Fibroblast of skin of abdomen (primary cell): Measurements from ENCODE around the gene CTCFL.
A peak's percentile ranks its signal among the peaks of the same experiment; 100 is the strongest.

Source experiments
- DNase-seq: peaks from one replicate; pipeline ENCODE4 v3.0.0-alpha.2; 2013

Gene CTCFL

GRCh38 chr20:57560554-57561355 lies 35.8 kb upstream of the CTCFL start, which contains the start of gene PCK1:
PCK1 (plus strand) TSS chr20:57561110; CDS start chr20:57561412, 302 bp downstream.
- no peak for DNase-seq

DNA sequence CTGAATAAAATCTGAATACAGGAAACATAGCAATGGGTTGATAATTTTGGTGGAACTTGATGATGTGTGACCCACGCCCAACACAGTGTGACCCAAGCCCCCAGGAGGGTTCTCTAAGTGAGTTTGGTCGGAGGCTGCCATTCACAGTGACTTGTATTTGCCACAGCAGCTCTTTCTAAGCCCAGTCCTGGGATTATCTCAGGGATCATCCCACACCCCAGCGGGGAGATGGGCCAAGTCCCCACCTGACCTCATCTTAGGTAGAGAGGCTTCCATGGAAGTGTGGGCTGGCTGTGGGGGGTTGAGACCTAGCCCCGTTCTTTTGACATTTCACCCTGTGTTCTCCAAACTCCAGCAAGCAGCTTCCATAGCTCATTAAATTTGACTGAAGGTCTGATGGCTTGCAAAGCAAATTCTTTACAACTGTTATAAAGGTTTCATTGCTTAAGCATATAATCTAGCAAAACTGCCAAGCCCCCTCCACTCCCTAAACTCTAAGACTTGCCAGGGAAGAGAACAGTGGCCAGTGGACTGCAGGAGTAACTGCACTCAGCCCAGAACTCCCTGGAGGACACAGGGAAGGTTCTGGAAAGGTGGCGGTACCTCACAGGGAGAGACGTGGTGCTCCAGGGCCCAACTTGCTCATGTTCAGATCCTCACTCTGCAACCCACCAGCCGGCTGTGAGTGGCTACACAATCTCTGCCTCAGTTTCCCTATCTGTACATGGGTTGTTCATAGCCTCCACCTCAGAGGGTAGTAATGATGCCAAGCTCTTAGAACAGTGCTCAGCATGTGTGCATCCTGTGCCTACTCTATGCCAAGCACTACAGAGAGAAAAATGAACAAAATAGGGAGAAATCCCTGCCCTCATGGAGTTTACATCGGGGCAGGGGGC lies 35.0 kb upstream of the CTCFL start:
- no peak for DNase-seq

DNA sequence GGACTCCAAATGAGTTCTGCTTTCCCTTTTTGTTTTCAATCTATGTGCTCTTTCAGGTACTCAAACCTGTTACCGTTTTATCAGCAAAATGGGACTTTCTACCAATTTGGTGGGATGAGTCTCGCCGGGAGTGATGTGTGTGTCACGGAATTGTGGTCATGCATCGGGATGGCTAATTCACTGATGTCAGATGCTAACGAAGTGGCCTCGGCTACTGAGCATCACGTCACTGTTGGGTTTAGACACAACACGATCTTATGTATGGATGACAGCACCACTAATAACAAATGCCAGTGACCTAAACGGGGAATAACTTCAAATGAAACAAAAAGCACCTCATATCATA lies 34.3 kb upstream of the CTCFL start:
- no peak for DNase-seq

DNA sequence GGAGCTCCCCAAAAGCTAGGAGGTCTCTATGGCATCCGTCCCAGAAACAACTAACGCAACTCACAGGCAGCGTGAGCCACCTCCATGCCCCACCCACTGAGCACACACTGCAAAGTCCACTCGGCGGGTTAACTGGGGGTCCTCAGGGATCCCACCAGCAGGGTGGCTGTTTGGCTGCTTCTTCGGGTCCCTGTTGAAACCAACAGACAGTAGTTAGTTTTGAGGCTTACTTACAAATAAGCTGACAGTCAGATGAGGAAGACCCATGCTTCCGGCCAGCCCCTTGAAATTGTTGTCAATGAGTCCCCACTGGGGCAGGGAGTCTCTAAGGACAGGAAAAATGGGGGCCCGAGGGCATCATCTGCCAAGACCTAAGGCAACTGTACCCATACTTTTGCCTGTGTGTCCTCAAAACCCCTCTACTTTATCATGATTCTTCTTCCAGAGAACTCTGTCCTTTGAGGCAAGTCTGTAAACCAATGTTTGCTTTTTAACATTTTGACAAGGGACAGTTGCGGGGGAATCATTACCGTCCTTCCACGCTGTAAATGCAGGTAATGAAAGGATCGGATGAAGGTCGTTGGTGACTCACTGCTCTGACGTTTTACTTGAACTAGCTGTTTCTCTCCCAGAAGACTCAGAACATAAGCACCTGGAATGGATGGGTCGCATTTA lies 33.8 kb upstream of the CTCFL start:
- no peak for DNase-seq

DNA sequence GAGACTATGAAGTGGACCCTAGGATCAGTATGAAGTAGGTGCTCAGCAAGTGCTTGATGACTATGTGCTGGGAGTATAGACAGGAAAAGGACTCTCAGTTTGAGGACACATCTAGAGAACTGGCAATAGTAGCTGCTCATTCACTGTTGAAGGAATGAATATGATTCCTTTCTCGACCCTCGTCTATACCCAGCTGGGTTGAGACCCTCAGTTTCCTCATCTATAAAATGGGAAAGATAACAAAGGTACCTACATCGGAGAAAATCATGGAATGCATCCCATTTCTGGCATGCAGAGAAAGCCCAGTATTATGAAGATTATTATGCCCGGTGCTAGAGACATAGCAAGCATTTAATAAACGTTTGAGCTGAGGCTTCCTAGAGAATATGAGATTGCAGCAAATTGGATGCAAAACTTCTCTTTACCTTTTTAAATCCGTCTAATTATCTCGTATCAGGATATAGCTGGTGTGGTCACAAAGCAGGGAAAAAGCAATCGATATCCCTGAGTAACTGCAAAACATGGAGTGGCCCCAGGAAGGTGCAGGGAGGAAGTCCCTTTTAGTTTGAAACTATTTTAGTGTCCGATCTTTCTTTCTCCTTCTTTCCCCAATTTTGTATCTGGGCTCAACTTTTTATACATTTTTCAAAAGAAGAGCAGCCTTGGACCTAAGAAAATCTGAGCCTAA lies 33.1 kb upstream of the CTCFL start:
- no peak for DNase-seq

DNA sequence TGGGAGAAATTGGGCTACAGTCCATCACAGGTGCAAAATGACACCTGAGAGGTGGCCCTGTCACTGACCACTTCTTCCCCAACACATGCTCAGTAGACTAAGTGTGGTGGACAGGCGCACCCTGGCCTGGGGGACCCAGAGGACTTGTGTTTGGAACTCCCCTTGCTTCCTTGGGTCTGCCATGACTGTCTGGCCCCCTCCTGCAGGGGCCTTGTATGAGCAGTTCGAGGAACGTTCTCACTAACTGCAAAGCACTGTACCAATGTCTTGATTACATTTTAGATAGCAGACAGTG lies 32.0 kb upstream of the CTCFL start:
- no peak for DNase-seq

- no peak for DNase-seq
Measured at GRCh38 chr20:57555457-57556184, 30.7 kb upstream of the CTCFL start.

GRCh38 chr20:57553376-57554018 lies 28.6 kb upstream of the CTCFL start:
- no peak for DNase-seq

- DNase-seq = no peak
Measured at GRCh38 chr20:57552471-57552870, 27.5 kb upstream of the CTCFL start.

DNA sequence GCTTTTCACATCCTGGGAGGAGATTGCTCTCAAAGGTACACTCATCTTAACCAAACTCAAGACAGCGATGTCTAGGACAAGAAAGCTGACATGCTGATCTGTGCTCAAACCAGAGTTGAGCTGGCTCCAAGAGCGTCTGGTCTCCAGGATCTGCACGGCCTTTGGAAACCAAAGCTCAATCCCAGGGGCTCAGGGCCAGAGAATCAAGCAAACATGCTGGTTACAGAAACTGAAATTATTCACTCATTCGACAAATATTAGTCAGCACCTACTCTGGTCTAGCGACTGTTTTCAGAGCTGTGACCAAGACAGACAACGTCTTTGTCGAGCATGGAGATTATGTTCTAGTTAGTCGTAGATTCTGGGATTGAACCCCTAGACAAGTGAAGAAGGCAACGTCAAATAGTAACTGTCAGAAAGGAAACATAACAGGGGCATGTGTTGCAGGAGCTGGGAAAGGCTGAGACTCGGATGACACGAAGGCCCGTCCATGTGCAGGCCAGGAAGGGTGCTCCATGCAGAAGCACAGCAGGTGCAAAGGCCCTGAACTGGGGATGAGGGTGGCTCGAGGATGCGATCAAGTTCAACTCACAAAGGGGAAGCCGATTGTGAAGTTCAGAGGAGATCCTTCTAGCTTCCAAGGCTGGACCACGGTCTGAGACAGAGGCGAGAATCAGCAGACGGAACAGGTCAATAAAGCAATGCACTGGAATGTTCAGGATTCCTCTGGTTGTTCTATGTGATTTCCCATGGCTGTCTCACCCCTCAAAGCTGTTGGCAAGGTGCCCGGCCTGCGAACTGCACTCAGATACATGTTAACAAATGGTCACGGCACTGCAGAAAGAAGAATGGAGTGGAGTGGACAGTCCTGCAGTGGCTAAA lies 23.5 kb upstream of the CTCFL start:
- peak; percentile 3 for DNase-seq

- no peak for DNase-seq
Measured at GRCh38 chr20:57546956-57547649, 22.2 kb upstream of the CTCFL start.

DNA sequence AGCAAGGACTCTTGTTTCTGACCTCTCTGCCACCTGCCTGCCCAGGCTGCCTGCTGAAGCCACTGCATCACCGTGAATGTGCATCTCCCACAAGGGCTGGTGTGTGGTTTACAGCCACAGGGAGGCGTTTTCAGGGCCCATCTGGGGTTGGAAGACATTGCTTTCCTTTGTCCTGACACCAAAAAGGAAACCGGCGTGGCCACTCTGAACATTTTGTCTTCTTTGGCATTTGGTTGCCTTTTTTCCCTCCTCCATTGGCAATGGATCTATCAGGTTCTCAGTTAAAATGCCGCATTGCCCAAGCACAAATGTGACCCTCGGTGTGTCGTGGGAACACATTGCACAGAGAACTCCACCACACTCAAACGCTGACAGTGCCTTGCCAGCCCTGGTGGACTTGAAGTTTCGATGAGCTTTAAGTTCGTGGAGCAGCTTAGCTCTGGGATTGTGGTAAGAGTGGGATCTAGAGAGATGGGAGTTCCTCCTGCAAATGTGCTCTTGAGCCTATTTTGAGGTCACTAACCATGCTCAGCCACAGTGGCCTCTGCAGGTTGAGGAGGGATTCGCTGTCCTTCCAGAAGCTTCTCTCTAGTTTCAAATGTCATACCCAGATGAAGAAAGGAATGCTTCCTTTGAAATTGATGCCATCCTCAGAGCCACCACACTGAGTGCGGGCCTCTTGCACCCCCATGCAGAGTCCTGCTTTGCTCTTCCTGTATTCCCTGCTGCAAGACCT lies 21.2 kb upstream of the CTCFL start:
- no peak for DNase-seq

- no peak for DNase-seq
Measured at GRCh38 chr20:57544838-57545564, 20.1 kb upstream of the CTCFL start.

DNA sequence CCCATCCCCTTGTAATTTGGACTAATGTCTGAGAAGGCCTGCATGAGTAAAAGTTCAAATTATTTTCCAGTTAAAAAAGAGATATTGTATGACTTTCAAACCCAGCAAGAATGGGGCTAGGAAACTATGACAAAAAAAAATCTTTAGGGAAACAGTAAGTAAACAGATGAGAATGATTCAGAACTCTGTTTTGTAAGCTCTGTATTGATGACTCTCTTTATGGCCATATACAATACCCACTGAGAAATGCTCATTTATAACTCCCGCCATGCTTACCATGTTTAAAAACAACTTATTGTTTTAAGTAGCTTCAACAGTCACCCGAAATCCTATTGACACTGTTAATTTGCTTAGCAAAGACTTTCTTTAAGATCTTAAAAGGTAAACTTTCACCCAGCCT lies 18.8 kb upstream of the CTCFL start:
- no peak for DNase-seq

DNA sequence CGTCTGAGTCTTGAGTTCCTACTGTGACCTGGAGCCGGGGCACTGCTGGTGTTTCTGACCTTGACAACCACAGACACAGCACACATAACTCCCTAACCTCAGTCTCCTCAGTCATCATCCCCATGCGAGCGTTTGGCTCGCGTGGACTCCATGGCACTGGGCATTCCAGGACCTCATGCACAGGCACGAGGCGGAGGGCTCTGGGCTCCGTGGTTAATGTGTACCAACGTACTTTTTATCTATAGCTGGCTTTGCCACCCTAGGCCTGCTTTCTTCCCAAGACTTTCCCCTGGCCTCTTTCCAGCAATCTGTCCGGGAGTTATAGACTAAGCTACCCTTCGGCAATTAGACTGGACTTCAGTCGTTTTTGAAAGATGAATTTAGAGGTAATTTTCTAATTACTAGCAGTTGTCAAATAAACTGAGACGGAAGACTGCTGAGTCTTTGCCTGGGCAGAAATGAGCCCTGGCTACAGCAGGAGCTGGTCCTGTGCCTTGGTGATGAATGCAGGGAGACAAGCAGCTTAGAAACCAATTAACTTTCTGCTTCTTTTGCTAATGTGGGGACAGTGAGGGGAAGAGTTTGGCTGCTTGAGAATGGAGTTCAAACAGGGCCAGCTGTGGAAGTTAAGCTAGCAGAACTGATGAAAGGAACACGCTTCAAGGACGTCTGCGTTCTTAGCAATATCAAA lies 16.1 kb upstream of the CTCFL start:
- no peak for DNase-seq

- no peak for DNase-seq
Measured at GRCh38 chr20:57539889-57540288, 14.9 kb upstream of the CTCFL start.

DNA sequence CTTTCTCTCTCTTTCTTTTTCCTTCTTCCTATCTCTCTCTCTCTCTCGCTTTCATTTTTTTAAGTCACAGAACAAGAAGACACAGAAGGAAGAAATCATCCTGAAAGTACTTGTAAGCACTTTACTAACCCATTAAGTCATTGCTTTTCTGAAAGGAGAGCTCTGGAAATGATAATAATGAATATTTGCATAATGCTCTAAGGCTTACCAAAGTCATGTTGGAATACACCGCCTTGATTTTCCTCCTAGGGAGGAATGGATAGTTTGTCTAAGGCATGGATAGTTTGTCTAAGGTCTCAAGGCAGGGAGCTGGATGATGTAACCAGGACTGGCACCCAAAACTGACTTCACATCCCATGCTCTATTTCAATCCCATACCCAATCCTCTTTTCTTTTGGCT lies 12.9 kb upstream of the CTCFL start:
- DNase-seq = no peak
